DND-41 (cell line): ENCODE results near the gene TSPAN18.

Source experiments
- ATAC-seq: fragments of 200-7000 bp; cut with Tn5 transposase; 3 replicates; pipeline ENCODE4 v1.9.1; 2021; ENCODE audit warnings: low read depth; ENCODE audit not compliant: insufficient read depth
- DNase-seq: peaks from one replicate; pipeline ENCODE4 v3.0.0-alpha.2; 2020
- H2AFZ ChIP-seq: 2 replicates; pipeline ENCODE4 v1.6.0; 2012; ENCODE audit warnings: low read depth, low read length
- H3K27ac ChIP-seq: 2 replicates; pipeline ENCODE4 v1.5.1; 2012; ENCODE audit warnings: low read length, inconsistent platforms
- H3K27me3 ChIP-seq: fragments of 200-600 bp; sonication (generic); 2 replicates; pipeline ENCODE4 v1.6.0; 2012; ENCODE audit warnings: low read length, mild to moderate bottlenecking, inconsistent platforms; ENCODE audit not compliant: insufficient read depth, poor library complexity
- H3K36me3 ChIP-seq: 2 replicates; pipeline ENCODE4 v1.5.1; 2012; ENCODE audit warnings: low read length, inconsistent platforms; ENCODE audit not compliant: insufficient read depth
- H3K4me1 ChIP-seq: 2 replicates; pipeline ENCODE4 v1.5.1; 2012; ENCODE audit warnings: mild to moderate bottlenecking, low read length; ENCODE audit not compliant: insufficient read depth
- H3K4me2 ChIP-seq: 2 replicates; pipeline ENCODE4 v1.6.0; 2012; ENCODE audit warnings: mild to moderate bottlenecking, moderate library complexity, low read length, inconsistent platforms; ENCODE audit not compliant: insufficient read depth
- H3K4me3 ChIP-seq, 2 experiments: fragments of 200-600 bp in 1 of 2; shearing (Covaris generic) in 1 of 2; 2 replicates each; pipeline ENCODE4 v1.5.1; 2012 to 2016; ENCODE audit warnings: inconsistent platforms in 2 of 2, low read length in 2 of 2, mild to moderate bottlenecking in 2 of 2, low read depth in 1 of 2, moderate library complexity in 1 of 2
- H3K79me2 ChIP-seq: 2 replicates; pipeline ENCODE4 v1.6.0; 2012; ENCODE audit warnings: low read length, inconsistent platforms; ENCODE audit not compliant: insufficient read depth
- H3K9ac ChIP-seq: 2 replicates; pipeline ENCODE4 v1.6.0; 2012; ENCODE audit warnings: low read depth, mild to moderate bottlenecking, inconsistent platforms, low read length, moderate library complexity
- H3K9me3 ChIP-seq: 2 replicates; pipeline ENCODE4 v1.5.1; 2012; ENCODE audit warnings: low read length, moderate library complexity, mild to moderate bottlenecking, inconsistent platforms; ENCODE audit not compliant: insufficient read depth, severe bottlenecking
- H4K20me1 ChIP-seq: 2 replicates; pipeline ENCODE4 v1.6.0; 2012; ENCODE audit warnings: low read length; ENCODE audit not compliant: insufficient read depth
- EZH2 ChIP-seq: IDR thresholded peaks from 3 replicates; pipeline ENCODE4 v1.6.1; 2012; ENCODE audit warnings: borderline replicate concordance, low read depth, mild to moderate bottlenecking, moderate library complexity, low read length, inconsistent platforms; ENCODE audit not compliant: severe bottlenecking
- TF ChIP-seq, protein P1 (sequence below): IDR thresholded peaks from 2 replicates; pipeline ENCODE4 v1.5.1; 2012; ENCODE audit warnings: borderline replicate concordance, low read length, moderate library complexity, mild to moderate bottlenecking; ENCODE audit not compliant: poor library complexity, severe bottlenecking; ENCODE audit errors: extremely low read depth

TSPAN18 gene

DNA sequence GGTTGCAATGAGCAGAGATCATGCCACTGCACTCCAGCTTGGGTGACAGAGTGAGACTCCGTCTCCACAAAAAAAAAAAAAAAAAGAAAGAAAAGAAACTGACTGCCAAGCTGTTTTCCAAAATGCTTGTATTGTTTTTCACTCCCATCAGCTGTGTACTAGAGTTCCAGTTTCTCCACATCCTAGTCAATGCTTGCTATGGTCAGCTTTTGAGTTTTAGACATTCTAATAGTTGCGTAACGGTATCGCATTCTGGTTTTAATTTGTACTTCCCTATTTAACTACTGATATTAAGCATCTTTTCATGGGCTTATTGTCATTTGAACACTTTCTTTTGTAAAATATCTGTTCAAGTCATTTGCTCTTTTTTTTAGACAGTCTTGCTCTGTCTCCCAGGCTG, 55.7 kb downstream of the TSPAN18 start:
- H3K9me3 ChIP-seq, result no peaks in the 10 kb centered on the region
- H3K27ac ChIP-seq, result no peak overlapping the region
- no peaks in the 10 kb centered on the region for H3K4me1 ChIP-seq
- H2AFZ ChIP-seq, result no peak overlapping the region
- no peak overlapping the region for H3K9ac ChIP-seq
- DNase-seq (no peak), ATAC-seq (no peak)
- no peaks in the 10 kb centered on the region for H3K79me2 ChIP-seq
- H3K4me3 ChIP-seq, result no peak overlapping the region
- no peak overlapping the region for H3K4me2 ChIP-seq
- peaks cover 3% of the 10 kb centered on the region; the same call in 1 of the 2 replicates for H4K20me1 ChIP-seq
- H3K36me3 ChIP-seq, result no peaks in the 10 kb centered on the region
- H3K27me3 ChIP-seq, result peaks cover 4% of the 10 kb centered on the region
- TF ChIP-seq, protein P1, sequence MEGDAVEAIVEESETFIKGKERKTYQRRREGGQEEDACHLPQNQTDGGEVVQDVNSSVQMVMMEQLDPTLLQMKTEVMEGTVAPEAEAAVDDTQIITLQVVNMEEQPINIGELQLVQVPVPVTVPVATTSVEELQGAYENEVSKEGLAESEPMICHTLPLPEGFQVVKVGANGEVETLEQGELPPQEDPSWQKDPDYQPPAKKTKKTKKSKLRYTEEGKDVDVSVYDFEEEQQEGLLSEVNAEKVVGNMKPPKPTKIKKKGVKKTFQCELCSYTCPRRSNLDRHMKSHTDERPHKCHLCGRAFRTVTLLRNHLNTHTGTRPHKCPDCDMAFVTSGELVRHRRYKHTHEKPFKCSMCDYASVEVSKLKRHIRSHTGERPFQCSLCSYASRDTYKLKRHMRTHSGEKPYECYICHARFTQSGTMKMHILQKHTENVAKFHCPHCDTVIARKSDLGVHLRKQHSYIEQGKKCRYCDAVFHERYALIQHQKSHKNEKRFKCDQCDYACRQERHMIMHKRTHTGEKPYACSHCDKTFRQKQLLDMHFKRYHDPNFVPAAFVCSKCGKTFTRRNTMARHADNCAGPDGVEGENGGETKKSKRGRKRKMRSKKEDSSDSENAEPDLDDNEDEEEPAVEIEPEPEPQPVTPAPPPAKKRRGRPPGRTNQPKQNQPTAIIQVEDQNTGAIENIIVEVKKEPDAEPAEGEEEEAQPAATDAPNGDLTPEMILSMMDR, result no peak
- TF ChIP-seq EZH2, result no peak

DNA sequence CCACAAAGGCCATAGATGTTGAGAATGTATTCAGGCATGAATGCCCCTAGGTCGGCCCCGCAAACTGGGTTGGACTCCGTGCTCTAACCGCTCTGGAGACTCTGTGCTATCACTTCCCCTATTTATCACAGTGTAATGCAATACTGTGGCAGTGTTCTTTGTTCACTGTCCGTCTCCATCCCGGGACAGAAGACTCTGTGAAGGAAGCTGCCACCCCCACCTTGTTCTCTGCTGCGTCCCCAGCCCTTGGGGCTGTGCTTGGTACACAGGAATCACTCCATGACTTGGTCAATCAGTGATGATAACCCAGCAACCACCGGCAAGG, 57.6 kb downstream of the TSPAN18 start:
- H3K9me3 ChIP-seq, result no peaks in the 10 kb centered on the region
- no peak overlapping the region for H2AFZ ChIP-seq
- no peaks in the 10 kb centered on the region for H3K36me3 ChIP-seq
- TF ChIP-seq EZH2, result no peak
- TF ChIP-seq, protein P1, result no peak
- no peak overlapping the region for H3K4me3 ChIP-seq
- H4K20me1 ChIP-seq, result no peaks in the 10 kb centered on the region
- peaks cover 4% of the 10 kb centered on the region for H3K27me3 ChIP-seq
- no peak overlapping the region for H3K27ac ChIP-seq
- H3K79me2 ChIP-seq, result no peaks in the 10 kb centered on the region
- no peaks in the 10 kb centered on the region for H3K4me1 ChIP-seq
- no peak for DNase-seq
- no peak overlapping the region for H3K4me2 ChIP-seq
- ATAC-seq, result no peak
- no peak overlapping the region for H3K9ac ChIP-seq

DNA sequence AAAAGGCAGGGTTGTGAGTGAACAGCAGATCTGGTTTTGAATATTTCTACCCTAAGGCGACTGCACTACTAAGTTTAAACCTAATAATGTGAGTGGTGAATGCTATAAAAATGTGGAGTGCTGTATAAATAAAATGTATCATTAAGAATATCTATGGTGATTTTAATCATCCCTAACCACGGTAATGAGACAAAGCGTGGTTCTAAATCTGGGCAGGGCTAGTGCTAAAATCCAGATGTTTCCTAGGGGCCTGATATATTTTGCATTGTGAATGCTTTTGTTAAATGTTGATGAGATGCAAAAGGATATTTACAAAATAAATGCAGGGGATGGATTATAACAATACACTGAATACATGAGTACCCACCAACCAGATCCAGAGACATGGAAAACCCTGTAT, 58.1 kb downstream of the TSPAN18 start:
- no peaks in the 10 kb centered on the region for H3K4me1 ChIP-seq
- H3K9me3 ChIP-seq, result no peaks in the 10 kb centered on the region
- no peak overlapping the region for H3K4me3 ChIP-seq
- no peak for TF ChIP-seq EZH2
- H3K27ac ChIP-seq, result no peak overlapping the region
- H3K4me2 ChIP-seq, result no peak overlapping the region
- peaks cover 4% of the 10 kb centered on the region for H3K27me3 ChIP-seq
- H2AFZ ChIP-seq, result no peak overlapping the region
- H3K36me3 ChIP-seq, result no peaks in the 10 kb centered on the region
- H3K9ac ChIP-seq, result no peak overlapping the region
- H3K79me2 ChIP-seq, result no peaks in the 10 kb centered on the region
- ATAC-seq (no peak), DNase-seq (no peak)
- no peaks in the 10 kb centered on the region for H4K20me1 ChIP-seq

DNA sequence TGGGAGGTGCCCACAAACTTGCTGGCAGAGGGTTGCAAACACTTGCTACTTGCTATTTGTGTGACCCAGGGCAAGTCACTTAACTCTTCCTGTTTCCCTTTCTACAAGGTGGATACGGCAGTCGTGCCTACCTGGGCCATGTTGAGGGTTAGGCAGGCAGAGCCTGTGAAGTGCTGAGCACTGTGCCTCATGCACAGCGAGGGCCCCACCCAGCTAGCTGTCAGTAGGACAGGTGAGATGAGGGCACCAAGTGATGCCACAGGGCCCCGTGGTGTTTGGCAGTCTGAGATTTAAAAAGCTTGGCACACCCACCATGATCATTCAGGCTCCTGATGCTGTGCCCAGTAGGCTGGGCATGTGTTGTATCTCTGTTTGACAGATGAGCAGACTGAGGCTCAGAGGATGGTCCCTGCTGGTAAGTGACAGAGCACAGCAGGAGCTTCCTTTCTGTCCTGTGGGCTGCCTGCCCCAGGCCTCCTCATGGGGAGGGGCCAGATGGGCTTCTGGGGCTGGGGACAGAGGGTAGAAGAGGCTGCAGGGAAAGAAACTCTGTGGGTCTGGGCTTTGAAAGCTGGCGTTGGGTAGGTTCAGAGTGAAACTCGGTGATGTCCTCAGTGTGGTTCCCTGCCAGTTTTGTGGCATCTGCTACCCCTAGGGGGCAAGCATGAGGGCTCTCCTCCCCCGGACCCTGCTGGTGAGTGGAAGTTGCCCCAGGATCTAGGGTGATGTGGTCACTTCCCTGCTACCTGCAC, 59.3 kb downstream of the TSPAN18 start:
- Histone ChIP-seq H3K79me2 (no peaks in the 10 kb centered on the region), H3K36me3 (no peaks in the 10 kb centered on the region), H3K4me2 (no peak overlapping the region), H3K9me3 (no peaks in the 10 kb centered on the region), H2AFZ (no peak overlapping the region), H3K9ac (no peak overlapping the region), H3K4me1 (no peaks in the 10 kb centered on the region), H3K4me3 (no peak overlapping the region), H4K20me1 (no peaks in the 10 kb centered on the region), H3K27ac (no peak overlapping the region), H3K27me3 (peaks cover 4% of the 10 kb centered on the region)
- peak; percentile 50; the same call in 1 of the 3 replicates for ATAC-seq
- TF ChIP-seq, protein P1, result peak; percentile 41
- no peak for TF ChIP-seq EZH2
- no peak for DNase-seq
